ENCODE data around the gene QRICH1.

QRICH1 gene

DNA sequence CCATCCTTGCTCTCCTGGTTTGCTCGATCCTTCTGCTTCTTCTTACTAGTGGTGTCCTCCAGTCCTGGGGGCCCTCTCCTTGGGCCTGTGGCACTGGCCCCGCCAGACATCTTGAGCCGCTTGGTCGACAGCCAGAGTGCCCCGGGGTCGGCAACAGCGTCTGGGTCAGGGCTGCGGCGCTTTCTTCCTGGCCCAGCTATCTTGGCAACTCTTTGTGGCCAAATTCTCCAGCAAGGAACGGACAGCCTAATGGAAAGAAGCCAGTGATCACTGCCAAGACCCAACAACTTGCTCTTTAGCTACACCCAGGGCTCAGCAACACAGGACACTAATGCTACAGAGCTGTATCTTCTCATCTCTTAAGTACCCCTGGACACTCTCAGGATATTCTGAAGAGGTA, 25.2 kb upstream of the QRICH1 start:
- DNase-seq = no peak
- no peak for ATAC-seq

GRCh38 chr3:49112262-49112661, 18.4 kb upstream of the QRICH1 start:
- DNase-seq (no peak), ATAC-seq (no peak)

GRCh38 chr3:49111347-49111746, 17.5 kb upstream of the QRICH1 start:
- ATAC-seq (no peak), DNase-seq (no peak)

- ATAC-seq (no peak), DNase-seq (no peak)
These were observed 16.9 kb upstream of the QRICH1 start for GRCh38 chr3:49110780-49111179.

- DNase-seq = no peak
- no peak for ATAC-seq
These were observed 14.5 kb upstream of the QRICH1 start for GRCh38 chr3:49108346-49108745.

GRCh38 chr3:49104427-49105291, 10.8 kb upstream of the QRICH1 start, which contains the start of gene QARS1:
QARS1 (minus strand) TSS chr3:49104757; CDS start chr3:49104733, 24 bp downstream.
- peak; percentile 98 for ATAC-seq

GRCh38 chr3:49104052-49104426, 10.2 kb upstream of the QRICH1 start:
- ATAC-seq (no peak), DNase-seq (no peak)

More at GRCh38 chr3:49104427-49105291, 10.8 kb upstream of the QRICH1 start, which contains the start of gene QARS1:
- peak; percentile 93 for DNase-seq

GRCh38 chr3:49100046-49100615, 6.3 kb upstream of the QRICH1 start:
- DNase-seq (no peak), ATAC-seq (no peak)

GRCh38 chr3:49098910-49099630, 5.2 kb upstream of the QRICH1 start:
- no peak for DNase-seq
- no peak for ATAC-seq

GRCh38 chr3:49098429-49098828, 4.6 kb upstream of the QRICH1 start:
- no peak for ATAC-seq
- no peak for DNase-seq

DNA sequence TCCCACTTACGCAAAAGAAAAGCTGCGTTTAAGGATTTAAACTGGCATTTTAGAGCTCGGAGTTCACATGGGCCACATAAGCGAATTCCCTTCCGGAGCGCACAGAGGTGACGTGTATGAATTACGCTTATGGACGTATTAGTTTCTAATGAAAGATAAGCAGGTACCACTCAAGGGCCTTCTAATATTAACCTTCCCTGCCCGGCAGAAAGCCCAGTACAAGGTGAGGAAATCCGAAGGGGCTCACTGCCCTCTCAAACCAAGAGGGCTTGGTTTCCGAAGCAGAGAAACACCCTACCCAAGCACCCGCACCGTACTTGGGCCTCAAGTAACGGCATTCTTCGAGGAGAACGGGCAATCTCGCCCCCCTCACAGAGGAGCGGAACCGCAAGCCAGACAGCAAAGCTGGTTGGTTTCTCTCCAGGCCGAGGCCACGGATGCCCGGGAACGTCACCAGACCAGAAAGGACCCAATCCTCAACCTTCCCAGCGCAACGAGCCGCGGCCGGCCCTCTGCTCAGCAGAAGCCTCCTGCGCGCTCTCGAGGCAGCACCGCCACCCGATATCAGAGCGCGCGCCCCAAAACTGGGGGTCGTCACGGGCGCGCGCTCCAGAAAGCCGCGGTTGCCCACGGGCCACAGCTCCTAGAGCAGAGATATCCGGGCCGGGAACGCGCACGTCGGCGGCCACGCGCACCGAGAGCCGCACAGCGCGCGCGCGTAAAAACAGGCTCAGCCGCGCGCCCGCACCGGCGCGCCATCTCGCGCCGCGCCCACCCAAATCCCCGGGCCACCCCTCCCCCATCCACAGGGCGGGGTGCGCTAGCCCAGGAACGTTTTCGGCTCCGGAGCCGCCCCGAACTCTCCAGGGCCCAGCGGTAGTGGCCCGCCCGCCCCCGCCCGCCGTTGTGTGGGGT, 676 bp downstream of the QRICH1 start:
- peak; percentile 89 for DNase-seq
- ATAC-seq = peak; percentile 42

DNA sequence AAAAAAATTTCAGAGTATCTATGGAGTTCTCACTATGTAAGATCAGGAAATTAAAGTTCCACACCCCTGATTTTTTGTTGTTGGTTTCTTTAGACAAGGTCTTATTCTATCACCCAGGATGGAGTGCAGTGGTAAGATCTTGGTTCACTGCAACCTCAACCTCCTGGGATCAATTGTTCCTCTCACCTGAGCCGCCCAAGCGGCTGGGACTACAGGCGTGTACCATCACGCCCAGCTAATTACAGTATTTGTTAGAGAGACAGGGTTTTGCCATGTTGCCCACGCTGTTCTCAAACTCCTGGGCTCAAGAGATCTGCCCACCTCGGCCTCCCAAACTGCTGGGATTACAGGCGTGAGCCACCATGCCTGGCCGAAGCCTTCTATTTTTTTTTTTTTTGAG, 12.4 kb downstream of the QRICH1 start:
- ATAC-seq = no peak
- no peak for DNase-seq

DNA sequence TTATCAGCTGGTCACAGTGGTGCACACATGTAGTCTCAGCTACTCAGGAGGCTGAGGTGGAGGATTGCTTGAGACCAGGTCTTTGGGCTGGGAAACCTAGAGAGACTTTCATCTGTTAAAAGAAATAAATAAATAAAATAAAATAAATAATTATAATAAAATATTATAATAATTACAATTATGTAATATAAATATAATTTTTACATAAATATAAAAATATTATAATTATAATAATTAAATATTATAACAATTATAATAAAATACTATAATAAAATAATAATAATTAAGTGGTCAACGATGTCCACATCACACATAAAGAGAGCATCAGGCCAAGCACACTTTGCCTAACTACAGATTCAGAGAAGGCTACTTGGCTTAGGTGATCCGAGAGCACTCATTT, 14.6 kb downstream of the QRICH1 start:
- ATAC-seq (no peak), DNase-seq (no peak)

DNA sequence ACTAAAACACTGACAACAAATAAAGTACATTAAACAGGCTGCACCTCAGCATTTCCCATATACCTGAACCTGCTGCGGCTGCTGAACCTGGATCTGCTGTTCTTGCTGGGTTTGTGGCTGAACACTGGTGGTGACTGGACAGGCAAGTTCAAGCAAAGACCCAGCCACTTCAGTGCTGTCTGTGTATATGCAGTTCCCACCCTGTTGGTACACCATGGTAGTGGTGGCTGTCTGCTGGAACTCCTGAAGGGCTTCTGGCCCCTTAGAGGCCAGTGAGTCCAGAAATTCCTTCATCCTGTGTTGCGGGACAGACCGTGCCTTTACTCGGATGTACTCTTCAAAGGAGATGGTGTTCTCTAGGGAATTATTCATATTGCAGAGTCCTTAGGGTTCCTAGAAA, 17.2 kb downstream of the QRICH1 start:
- ATAC-seq (no peak), DNase-seq (no peak)

DNA sequence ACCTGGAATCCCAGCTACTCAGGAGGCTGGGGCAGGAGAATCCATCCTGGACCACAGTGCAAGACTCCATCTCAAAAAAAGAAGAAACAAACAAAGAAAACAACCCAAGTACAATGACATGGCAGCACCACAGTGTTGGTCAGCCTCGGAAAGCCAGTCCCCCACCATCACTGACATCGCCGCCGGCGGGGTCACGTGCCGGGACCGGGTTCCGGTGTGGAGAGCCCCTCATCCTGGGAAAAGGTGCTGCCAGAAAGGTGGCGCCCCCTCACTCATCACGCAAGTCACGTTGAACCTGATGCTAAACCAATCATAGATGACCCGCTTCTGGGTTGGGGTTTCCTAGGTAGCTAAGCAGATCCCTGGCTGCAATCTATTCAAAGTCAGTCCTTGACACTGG, 17.8 kb downstream of the QRICH1 start:
- no peak for ATAC-seq
- DNase-seq = no peak

DNA sequence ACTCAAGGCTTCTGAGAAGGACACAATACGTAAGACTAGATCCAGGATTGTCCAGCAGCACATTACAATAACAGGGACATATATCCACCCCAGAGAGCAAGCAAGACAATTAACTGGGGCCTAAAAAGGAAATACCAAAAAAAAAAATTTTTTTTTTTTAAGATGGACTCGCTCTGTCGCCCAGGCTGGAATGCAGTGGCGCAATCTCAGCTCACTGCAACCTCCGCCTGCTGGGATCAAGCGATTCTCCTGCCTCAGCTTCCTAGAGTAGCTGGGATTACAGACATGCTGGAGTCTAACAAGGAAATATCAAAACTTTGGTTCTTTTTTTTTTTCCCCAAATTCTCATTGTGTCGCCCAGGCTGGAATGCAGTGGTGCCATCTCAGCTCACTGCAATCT, 35.9 kb downstream of the QRICH1 start:
- no peak for ATAC-seq
- no peak for DNase-seq

- ATAC-seq = no peak
- no peak for DNase-seq
These were observed 36.6 kb downstream of the QRICH1 start for GRCh38 chr3:49057268-49057667.

DNA sequence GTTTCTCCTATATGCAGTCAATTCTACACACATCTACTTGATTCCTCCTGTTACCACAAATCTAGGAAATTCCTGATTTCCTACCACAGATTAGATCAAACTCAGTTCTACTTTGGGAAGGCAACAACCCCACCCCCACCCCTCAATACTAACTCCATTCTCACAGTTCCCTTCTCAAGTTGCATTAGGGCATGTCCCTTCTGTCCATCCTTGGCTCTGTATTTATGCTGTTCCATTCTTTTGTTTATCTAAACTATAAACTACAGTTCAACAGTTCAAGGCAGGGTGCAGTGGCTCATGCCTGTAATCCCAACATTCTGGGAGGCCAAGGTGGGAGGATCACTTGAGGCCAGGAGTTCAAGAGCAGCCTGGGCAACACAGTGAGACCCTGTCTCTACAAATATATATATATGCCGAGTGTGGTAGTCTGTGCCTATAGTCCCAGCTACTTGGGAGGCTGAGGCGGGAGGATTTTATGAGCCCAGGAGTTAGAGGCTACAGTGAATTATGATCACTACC, 39.5 kb downstream of the QRICH1 start:
- no peak for DNase-seq
- no peak for ATAC-seq

DNA sequence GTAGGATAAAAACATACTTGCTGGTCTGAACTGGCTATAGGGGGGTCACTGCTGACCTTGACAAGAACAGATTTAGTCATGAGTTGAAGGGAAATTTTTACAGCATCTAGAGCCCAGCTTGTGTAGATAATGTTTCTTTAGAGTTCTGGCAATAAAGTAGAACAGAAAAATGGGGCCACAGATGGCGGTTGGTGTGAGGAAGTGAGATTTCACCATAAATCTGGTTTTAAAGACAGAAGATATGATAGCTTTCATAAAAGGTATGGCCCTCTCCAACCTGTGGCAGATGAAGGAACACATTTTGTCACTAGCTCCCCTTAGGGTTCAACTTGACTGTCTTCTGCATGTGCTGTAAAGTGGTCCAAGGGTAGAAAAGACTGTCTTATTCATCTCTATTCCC, 40.3 kb downstream of the QRICH1 start:
- ATAC-seq (no peak), DNase-seq (no peak)

DNA sequence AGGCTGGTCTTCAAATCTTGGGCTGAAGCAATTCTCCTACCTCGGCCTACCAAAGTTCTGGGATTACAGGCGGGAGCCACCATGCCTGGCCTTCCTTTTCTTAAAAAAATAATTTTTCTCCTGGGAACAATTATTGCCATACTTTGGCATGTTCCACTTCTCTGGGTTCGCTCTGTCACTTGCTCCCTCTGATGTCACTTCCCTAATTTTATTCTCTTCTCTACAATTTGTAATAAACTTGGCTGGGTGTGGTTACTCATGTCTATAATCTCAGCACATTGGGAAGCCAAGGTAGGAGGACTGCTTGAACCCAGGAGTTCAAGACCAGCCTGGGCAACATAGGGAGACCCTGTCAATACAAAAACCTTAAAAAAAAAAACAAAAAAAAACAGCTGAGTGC, 58.6 kb downstream of the QRICH1 start:
- ATAC-seq = no peak
- no peak for DNase-seq

DNA sequence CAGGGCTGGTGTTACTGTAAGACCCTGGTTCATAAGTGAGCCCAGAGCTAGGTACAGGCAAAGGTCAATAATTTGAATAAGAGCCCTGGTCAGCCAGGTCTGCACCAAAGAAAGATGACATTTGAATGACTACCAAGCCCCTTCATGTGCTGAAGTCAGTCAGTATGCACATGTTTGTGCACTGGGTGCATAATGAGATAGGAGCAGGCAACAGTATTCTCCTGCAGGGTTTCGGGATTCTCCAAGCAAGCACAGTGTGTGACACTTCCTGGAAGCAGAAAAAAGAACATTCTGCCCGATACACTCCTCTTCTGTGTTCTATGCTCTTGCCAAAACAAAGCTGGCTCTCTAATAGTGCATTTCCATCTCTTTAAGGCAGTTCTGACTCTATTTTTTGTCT, 59.2 kb downstream of the QRICH1 start:
- ATAC-seq (no peak), DNase-seq (no peak)

Data from stimulated activated naive CD8-positive, alpha-beta T cell treated with anti-CD3 and anti-CD28 coated beads, Interleukin-15, Interleukin-2, amounts not matched to agents 100 U/mL and 50 U/mL, for 24 hours (primary cell).